IPS DF 4.7 (cell line): ENCODE data around the gene BRI3.

Source experiments
- DNase-seq: peaks from one replicate; pipeline ENCODE4 v3.0.0-alpha.2; 2013; ENCODE audit warnings: low spot score; ENCODE audit errors: extremely low read depth

The BRI3 gene

DNA sequence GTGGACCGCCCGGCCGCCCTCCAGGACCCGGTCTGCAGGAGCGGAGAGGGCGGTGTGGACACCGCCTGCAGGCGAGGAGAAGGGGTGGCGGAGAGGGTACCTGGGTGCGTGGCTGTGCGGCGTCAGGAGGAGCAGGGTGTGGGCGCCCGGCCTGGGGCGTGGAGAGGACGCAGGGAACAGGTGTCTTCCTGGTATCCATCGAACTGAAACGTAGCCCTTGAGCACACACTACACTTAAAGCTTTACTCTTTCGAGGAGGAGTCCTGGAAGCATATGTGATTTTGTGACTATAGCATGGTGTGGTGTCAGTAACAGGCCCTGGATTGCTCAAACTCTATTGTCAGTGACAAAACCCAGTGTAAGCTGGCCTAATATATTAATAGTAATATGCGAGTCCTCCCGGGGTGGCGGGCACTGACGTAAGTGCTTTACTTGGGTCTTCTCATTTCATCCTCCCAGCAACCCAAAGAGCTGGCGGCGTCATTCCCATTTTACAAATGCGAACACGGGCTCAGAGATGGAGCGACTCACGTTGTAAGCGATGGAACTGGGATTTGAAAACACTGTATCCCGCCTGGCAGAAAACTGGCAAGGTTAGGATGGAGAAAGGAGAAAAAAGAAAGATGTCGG is 28.9 kb upstream of the BRI3 start:
- DNase-seq: no peak

DNA sequence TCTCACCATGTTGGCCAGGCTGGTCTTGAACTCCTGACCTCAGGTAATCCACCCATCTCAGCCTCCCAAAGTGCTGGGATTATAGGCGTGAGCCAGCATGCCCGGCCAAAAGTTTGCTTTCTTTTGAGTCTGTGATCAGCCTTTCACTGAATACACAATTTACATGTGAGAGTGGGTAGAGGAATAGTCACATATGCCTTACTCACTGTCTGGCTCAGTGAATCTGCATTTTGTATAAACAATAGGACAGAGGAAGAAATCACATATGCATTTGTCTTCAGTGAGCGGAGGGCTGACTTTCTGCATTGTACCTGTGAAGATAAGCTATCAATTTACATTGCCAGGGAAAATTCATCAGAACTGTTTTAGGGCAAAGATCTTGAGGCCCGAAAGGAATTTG is 27.0 kb upstream of the BRI3 start:
- no peak for DNase-seq

DNA sequence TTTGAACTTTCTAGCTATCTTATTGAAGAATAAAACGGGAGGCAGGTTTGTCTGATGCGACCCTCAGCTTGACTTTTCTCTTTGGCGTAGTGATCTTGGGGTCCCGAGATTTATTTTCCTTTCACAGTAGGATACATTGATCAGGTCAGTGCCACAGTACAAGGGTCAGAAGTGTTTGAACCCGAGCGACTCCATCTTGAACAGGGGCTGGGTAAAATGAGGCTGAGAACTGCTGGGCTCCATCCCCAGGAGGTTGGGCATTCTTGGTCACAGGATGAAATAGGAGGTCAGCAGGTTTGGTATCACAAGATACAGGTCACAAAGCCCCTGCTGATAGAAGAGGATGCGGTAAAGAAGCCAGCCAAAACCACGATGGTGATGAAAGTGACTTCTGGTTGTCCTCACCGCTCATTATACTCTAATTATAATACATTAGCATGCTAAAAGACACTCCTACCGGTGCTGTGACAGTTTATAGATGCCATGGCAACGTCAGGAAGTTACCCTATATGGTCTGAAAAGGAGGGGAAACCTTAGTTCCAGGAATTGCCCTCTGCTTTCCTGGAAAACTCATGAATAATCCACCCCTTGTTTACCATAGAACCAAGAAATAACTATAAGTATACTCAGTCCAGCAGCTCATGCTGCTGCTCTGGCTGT is 26.4 kb upstream of the BRI3 start:
- DNase-seq: no peak

DNA sequence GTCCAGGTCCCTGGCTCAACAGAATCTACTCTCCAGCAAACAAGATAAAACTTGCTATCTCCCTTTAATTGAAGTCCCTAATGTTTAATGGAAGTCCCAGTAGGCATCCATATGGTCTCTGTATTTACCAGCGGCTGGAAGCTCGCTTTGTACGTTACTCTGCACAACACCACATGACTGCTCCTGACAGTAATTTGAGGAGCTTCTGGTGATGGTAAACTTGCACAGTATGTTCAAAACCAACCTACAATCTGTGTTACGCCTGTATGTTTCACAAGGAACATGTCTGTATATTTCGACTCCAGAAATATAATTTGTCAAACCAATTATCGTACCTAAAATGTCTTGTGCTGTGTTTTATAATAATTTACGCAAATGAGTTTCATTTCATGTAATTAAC is 25.1 kb upstream of the BRI3 start:
- DNase-seq: no peak

DNA sequence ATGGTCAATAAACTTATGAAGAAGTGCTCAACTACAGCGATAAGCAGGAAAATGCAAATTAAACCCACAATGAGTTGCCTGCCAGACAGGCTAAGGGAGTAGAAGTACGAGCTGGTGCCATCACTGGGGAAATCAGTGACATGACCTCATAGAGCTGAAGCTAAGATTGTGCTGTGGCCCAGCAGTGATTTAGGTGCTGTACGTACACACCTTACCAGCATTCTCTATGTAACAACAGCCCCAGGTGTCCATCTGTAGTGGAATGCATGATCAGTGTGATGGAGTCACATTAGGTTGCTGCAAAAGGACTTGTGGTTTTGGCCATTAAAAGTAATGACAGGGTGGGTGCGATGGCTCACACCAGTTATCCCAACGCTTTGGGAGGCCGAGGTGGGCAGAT is 23.8 kb upstream of the BRI3 start:
- DNase-seq: no peak

DNA sequence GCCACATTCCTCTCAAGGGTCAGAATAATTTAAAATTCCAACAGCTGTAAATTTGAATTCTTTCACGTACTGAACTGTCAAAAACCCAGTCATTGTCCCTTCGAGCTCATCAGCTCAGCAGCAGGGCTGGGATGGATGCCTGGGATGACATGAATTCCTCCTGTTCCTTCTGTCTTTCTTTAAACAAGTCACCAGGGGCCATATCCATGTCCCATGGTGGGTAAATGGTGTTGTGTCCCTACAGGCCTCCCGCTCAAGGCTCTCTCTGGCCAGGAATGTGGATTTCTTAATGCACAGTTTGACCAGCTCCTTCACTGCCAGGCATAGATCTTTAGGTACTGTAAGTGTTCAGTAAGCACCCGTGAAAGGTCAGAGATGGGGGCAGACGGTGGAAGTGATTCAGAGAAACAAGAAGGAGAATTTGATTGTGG is 15.6 kb upstream of the BRI3 start:
- DNase-seq: no peak

DNA sequence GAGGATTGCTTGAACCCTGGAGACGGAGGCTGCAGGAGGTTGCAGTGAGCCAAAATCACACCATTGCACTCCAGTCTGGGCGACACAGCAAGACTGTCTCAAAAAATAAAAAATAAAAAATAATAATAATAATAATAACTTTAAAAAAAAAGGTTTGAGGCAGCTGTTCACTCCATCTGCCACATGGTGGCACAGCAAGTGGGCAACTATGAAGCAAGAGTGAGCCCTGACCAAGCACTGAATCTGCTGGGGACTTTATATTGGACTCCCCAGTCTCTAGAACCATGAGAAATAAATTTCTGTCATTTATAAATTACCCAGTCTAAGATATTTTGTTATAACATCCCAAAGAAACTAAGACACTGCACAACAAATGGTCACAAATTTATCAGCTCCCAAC is 14.6 kb upstream of the BRI3 start:
- no peak for DNase-seq

DNA sequence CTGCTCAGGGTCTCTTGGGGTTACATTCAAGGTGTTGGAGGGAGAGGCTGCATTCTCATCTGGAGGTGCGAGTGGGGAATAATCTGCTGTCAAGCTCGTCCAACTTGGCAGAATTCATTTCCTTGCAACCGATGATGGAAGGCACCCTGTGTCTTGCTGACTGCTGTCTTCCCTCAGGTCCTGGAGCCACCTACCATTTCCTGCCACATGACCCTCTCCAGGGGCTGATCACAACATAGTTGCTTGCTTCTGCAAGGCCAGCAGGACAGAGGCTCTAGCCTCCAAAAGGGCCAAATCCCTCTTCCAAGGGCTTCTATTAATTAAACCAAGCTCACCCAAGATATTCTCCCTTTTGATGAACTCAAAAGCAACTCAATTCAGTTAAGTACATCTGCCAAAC is 14.2 kb upstream of the BRI3 start:
- DNase-seq: no peak

DNA sequence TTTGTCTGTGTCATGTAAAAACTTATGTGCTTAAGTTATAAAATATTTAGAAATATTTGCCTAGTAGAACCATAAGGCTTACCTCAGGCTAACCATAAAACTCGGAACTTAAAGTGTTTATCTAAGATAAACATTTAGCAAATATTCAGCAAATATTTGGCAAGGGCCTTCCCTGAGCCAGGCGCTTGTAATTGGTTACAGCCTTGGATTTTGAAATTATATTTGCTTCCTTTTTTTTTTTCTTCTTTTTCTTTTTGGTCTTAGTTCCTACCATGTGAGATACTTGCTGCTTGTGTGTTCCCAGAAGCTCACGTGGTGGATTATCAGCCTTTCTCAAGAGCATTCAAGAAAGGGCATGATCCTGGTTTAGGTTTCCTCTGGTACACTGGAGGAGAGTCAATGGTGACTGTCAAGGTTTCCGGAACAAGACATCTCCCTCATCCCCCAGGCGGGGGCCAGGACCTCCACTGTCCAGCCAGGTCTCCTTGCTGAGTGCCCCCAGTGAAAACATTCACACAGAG is 5.2 kb upstream of the BRI3 start:
- DNase-seq: no peak

DNA sequence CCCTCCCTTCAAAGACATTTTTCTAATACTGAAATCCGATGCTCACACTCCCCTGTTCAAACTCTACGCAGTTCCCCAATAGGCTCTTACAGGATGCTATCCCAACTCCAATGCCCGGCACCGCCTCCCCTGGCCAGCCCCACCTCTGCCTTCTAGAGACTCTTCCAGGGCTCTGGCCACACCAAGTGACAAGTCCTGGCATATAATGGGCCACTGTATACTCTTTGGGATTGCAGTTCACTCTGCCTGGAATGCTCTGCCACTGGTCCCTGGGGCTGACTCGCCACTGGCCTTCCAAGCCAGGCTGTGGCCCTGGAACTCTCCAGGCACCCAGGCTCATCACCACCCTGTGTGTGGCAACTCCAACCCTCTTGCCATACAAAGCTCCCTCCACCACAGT is 3.1 kb upstream of the BRI3 start:
- no peak for DNase-seq

DNA sequence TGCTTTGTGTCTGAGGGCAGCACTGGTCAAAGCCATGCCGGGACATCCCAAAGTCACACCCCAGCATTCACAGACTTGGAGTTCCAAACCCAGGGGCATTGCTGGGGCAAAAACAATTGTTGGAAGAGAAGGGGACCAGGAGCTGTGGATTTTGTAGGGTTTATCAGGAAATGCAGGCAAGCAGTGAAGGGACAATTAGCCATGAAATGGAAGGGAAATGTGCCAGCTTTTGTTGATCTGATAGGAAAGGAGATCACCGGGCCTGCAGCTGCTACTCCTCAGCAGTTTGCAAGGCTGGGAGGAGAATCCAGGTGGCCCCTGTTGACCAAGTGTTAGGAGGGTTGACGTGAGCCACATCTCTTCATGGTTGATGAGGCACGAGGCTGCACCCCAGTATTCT is 2.5 kb upstream of the BRI3 start:
- DNase-seq: no peak

DNA sequence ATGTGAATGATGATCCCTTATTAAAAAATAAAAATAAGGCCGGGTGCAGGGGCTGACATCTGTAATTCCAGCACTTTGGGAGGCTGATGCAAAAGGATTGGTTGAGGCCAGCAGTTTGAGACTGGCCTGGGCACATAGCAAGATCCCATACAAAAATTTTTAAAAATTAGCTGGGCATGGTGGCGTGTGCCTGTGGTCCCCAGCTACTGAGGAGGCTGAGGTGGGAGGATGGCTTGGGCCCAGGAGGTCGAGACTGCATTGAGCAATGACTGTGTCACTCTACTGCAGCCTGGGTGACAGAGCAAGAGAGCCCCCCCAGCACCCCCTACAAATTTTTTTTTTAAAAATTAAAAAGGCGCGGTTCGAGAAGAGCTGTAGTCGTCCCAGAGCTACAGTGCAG is 1.2 kb upstream of the BRI3 start:
- DNase-seq: no peak

DNA sequence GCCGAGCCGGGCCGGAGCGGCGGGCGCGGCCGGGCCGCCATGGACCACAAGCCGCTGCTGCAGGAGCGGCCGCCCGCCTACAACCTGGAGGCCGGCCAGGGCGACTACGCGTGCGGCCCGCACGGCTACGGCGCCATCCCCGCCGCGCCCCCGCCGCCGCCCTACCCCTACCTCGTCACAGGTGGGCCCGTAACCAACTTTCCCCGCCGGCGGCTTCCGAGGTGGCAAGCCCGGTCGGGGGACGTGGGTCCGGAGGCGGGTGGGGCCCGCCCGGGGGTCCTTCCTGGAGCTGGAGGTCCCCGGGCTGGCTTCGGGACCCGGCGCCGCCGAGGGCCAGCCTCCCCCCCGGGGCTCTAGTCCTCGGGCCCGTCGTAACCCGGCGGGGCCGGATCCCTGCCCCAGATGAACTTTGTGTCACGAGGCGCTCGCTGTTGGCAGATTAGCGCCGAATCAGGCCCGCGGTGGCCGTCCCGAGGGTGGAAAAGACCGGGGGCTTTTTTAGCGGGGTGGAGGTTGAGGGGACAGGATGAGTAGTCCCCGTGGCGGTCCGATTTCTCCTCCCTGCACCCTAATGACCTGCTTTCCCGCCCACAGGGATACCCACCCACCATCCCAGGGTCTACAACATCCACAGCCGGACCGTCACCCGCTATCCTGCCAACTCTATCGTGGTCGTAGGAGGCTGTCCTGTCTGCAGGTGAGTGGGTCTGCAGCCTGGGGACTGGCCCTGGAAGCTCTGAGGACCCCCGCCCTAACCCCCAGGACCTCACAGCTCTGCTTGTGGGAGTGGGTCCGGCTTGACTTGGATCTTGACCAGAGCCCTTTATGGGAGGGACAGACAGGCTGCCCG is 496 bp downstream of the BRI3 start:
- DNase-seq: no peak

DNA sequence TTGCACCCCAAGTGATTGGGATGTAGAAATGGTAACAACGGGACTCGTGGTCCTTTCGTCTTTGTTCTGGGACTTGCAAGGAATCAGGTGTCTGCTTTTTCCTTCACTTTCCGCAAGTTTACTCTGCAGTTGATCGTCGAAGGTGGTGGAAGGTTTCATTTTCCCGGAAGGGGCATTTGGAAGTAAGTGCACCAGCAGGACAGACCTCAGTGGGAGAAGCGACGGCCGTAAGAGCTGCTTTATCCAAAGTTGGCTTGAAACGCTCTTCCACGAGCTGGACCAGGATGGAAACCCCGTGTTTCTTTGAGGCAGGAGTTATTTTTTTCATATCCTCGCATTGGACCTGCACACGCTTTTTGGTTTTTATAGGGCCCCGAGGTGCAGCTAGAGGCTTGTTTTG is 1.2 kb downstream of the BRI3 start:
- DNase-seq: no peak

DNA sequence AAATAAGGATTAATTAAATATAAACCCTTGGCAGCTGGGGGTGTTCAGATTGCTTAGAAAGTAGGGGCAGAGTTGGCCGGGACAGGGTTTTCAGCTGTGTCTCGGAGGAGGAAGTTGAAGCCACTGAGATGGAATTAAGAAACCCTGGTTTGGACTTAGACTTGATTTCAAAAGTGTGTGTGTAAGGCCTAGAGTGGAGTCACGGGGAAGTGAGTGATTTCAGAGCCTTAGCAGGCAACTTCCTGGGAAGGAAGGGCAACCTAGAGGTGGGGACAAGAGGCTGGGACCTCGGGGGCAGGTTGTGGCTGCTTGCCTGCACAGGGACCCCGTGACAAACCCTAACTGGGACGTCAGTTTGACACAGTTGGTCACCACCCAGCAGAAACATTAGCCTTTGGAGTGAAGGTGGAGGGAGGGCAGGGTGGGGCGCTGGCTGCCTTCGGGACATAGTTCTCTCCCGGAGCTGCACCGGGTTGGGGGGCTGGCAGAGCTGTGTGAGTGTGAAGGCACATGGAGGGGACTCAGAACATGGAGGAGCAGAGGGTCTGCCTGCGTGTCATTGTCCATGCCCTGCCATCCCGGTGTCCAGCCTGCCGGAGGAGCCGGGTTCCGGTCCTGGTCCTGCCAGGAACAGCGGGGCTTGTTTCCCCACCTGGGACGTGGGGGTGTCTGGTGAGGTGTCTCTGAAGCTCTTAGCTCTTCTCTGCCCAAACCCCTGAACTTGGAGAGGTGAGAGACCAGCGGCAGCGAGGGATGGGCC is 1.8 kb downstream of the BRI3 start:
- no peak for DNase-seq

DNA sequence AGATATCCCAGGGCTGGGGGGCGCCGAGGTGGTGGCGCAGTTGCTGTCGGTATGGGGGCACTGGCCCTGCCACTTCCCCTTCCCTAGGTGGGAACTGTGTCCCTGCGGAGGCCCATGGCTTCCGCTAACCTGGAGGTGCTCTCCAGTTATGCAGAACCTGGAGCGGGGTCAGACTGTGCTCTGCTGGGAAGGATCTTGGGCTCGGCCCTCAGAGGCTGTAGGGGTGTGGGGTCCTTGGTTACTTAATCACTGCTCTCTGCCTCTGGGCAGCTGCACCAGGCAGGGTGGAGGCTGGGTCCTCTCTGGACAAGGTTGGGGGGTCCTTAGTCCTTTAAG is 2.4 kb downstream of the BRI3 start:
- DNase-seq: no peak

DNA sequence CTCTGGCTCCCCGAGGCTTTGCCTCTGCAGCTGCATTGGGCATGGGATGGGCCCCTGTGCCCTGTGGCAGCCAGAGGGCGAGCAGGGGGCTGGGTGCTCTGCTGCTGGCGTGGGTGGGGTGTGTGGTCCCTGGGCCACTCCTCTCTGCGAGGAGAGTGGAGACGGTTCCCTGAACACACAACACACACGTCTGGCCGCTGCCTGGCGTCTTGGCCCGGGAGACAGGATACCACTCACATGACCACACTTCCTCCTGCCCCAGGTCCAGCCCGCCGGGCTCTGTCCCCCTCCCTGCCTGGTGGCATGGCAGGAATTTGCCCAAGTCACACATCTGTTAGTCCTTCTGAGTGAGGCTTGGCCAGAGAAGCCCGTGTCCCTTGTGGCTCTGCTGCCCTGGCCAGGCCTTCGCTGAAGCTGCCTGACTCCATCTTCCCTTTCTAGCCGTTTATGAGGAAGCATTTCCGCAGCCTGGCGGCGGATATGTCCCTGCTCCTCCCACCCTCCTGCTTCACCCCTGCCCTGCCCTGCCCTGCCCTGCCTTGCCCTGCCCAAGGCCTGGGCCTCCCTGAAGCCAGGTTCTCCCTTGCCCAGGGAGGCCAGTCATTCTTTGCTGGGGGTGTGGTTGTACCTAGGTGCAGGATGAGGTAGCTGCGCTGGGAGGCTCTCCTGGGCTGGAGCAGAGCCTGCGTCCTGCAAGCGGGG is 3.0 kb downstream of the BRI3 start:
- DNase-seq: no peak

DNA sequence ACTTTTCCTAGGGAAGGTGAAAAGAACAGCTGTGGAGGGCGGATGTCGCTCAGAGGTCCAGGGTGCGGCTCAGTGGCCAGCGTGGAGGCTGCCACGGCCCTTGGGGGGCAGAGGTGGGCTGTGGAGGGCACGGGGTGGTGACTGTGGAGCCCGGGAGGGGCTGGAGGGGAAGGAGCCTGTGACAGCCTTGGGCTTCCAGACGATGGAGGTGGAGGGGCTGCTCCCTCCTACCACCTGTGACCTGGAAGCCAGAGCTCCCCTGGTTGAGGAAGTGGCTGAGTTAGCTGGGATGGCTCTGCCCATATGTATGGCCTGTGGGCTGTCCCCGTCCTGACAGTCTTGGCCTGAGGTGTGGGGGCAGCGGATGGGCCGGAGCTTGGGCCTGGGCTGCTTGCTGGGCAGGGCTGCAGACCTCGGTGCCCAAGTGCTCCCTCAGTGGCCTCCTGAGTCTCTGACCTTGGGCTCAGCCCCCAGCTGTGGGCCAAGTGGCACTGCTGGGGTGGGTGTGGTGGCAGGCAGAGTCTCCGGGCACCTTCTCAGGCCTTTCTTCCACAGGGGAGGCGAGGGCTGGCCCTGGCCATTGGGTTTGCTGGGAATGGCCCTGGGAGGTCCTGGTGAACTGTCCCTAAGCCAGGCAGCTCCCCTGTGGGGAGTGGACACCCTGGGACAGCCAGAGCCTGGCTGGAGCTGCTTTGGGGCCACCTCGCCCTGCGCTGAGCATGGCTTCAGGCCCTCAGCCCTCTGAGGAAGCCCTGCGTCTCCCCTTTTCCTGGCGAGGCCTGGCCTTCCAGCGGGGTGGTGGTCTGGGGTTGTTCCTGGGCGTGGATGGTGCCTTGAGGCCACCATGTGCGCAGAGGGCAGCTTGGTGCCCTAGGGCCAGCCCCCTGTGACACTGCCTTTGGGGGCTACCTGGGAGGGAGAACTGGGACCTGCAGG is 3.9 kb downstream of the BRI3 start:
- DNase-seq: no peak

DNA sequence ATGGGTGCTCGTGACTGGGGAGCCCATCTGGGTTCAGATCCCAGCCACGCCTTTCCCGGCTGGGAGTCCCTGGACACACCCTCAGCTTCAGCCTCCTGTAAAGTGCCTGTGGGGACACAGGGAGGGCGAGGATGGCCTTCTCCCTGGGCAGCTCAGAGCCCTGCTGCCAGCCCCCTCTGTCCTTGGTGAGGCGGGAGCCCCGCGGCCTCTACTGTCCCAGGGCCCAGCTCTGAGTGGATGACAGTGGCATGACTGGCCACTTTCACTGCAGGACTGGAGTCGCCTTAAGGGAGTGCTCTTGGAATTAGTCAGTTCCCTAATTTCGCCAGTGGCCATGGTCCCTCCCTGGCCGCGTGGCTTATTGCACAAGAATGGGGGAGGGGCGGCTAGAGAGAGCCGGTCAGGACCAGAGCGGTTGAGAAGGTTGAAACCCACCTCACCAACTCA is 4.6 kb downstream of the BRI3 start:
- no peak for DNase-seq
